Thyroid gland (tissue), 4 donors: Measurements from ENCODE around the gene ABCA3. TPM values are rescaled to one million over a fixed set of nuclear protein-coding genes. Genes with fewer than 3 reads are reported as not detected.

Source experiments
- DNase-seq, 2 donors: peaks; one replicate each; pipeline ENCODE4 v3.0.0-alpha.2; 2019
- H3K27ac ChIP-seq, 3 donors: fragments of 200-600 bp; sonication (generic); 1 replicate in 2 of 3; 2 replicates in 1 of 3; pipeline ENCODE4 v1.5.1; 2016 to 2019; ENCODE audit warnings: mild to moderate bottlenecking in 1 of 3, moderate library complexity in 1 of 3
- H3K27me3 ChIP-seq: fragments of 200-600 bp; sonication (generic); one replicate; pipeline ENCODE4 v1.5.1; 2019
- H3K36me3 ChIP-seq, 2 donors: fragments of 200-600 bp; sonication (generic); one replicate each; pipeline ENCODE4 v1.5.1; 2016 to 2019
- H3K4me1 ChIP-seq, 2 donors: fragments of 200-600 bp; sonication (generic); one replicate each; pipeline ENCODE4 v1.5.1; 2017 to 2019
- H3K4me3 ChIP-seq, 3 donors: fragments of 200-600 bp; sonication (generic); replicated peaks in 1 of 3; 1 replicate in 2 of 3; 2 replicates in 1 of 3; pipeline ENCODE4 v1.5.1; 2016; ENCODE audit warnings: mild to moderate bottlenecking in 1 of 3
- H3K9me3 ChIP-seq: fragments of 200-600 bp; sonication (generic); one replicate; pipeline ENCODE4 v1.5.1; 2017
- CTCF ChIP-seq, 6 experiments: fragments of 200-600 bp in 3 of 6; fragments of 450-650 bp in 3 of 6; sonication (generic) in 3 of 6; IDR thresholded peaks; one replicate each; pipeline ENCODE4 v1.5.1; 2016 to 2019; ENCODE audit warnings: antibody characterized with exemption in 6 of 6, mild to moderate bottlenecking in 2 of 6, inconsistent platforms in 1 of 6, moderate library complexity in 1 of 6
- POLR2A ChIP-seq, 2 donors: fragments of 450-650 bp; IDR thresholded peaks; one replicate each; pipeline ENCODE4 v1.6.1; 2017; ENCODE audit warnings: antibody characterized with exemption in 2 of 2, mild to moderate bottlenecking in 2 of 2, moderate library complexity in 1 of 2
- WGBS, 2 donors: methylation state at CpG; one replicate each; pipeline ENCODE4 v1.1.5; 2017; 5-methylcytosine and 5-hydroxymethylcytosine counted together
- intact Hi-C: fragments of 100-400 bp; cut with DNase I; formaldehyde crosslinking; loops from one replicate; pipeline ENCODE4 v1.15.1; 2023
- total RNA-seq, 4 donors: library from RNA; depleted of rRNA; stranded (reverse); fragments of >200 nt; gene quantifications; one replicate each; pipeline ENCODE4 v1.2.3, GENCODE V29; 2016

The ABCA3 gene
- total RNA-seq, 4 donors from 2014 or later, result 36.5 to 66.7 (median 60.4) TPM

GRCh38 chr16:2299121-2299914 is 41.2 kb downstream of the ABCA3 start:
- Histone ChIP-seq H3K4me1 (peaks cover 5 to 7% of the 10 kb centered on the region in 2 donors), H3K27ac (no peak overlapping the region), H3K4me3 (no peak overlapping the region), H3K9me3 (no peaks in the 10 kb centered on the region), H3K27me3 (no peaks in the 10 kb centered on the region), H3K36me3 (peaks cover 7 to 35% of the 10 kb centered on the region in 2 donors)
- DNase-seq, result no peak
- intact Hi-C loops, result loop anchor here (10.0 kb wide), 2 partner anchors 45 to 125 kb away; partner anchors contain the start of genes ABCA3 and CCNF
- WGBS, 2 donors, result 89 to 94% methylated on average over 19 to 21 of the region's 31 CpGs
- TF ChIP-seq CTCF (IDR thresholded peaks at IDR 0.05) (no peak), POLR2A (IDR thresholded peaks at IDR 0.05) (no peak)

- no peak for DNase-seq
- no peak overlapping the region for H3K4me3 ChIP-seq
- intact Hi-C loops, result loop anchor here (10.0 kb wide), 2 partner anchors 46 to 126 kb away; partner anchors contain the start of genes ABCA3 and CCNF
- TF ChIP-seq POLR2A (IDR thresholded peaks at IDR 0.05) (no peak), CTCF (IDR thresholded peaks at IDR 0.05) (no peak)
- H3K4me1 ChIP-seq, result peaks cover 5 to 7% of the 10 kb centered on the region in 2 donors
- peaks cover 7 to 30% of the 10 kb centered on the region in 2 donors for H3K36me3 ChIP-seq
- H3K9me3 ChIP-seq, result no peaks in the 10 kb centered on the region
- H3K27me3 ChIP-seq, result no peaks in the 10 kb centered on the region
- H3K27ac ChIP-seq, result no peak overlapping the region
- 92 to 94% methylated on average over 8 to 9 of the region's 9 CpGs for WGBS, 2 donors
Observed at GRCh38 chr16:2298621-2299020, 41.9 kb downstream of the ABCA3 start.

GRCh38 chr16:2297506-2297860 is 43.0 kb downstream of the ABCA3 start:
- 95 to 100% methylated on average over 2 to 22 of the region's 22 CpGs for WGBS, 2 donors
- peaks cover 7 to 28% of the 10 kb centered on the region in 2 donors for H3K36me3 ChIP-seq
- peaks cover 5 to 7% of the 10 kb centered on the region in 2 donors for H3K4me1 ChIP-seq
- TF ChIP-seq POLR2A (IDR thresholded peaks at IDR 0.05) (no peak), CTCF (IDR thresholded peaks at IDR 0.05) (no peak)
- no peaks in the 10 kb centered on the region for H3K9me3 ChIP-seq
- H3K4me3 ChIP-seq, result no peak overlapping the region
- no peak for DNase-seq
- intact Hi-C loops, result loop anchor here (10.0 kb wide), 2 partner anchors 47 to 127 kb away; partner anchors contain the start of genes ABCA3 and CCNF
- H3K27me3 ChIP-seq, result no peaks in the 10 kb centered on the region
- no peak overlapping the region for H3K27ac ChIP-seq

GRCh38 chr16:2296661-2297505 is 43.6 kb downstream of the ABCA3 start:
- peak; percentile 73 to 80 for DNase-seq
- H3K9me3 ChIP-seq, result no peaks in the 10 kb centered on the region
- intact Hi-C loops, result loop anchor here (10.0 kb wide), 2 partner anchors 48 to 128 kb away; partner anchors contain the start of genes ABCA3 and CCNF
- TF ChIP-seq CTCF (IDR thresholded peaks at IDR 0.05), result peak; percentile 22 to 89 (median 62)
- TF ChIP-seq POLR2A (IDR thresholded peaks at IDR 0.05), result no peak
- no peaks in the 10 kb centered on the region for H3K27me3 ChIP-seq
- WGBS, 2 donors, result 82 to 87% methylated on average over 13 to 14 of the region's 23 CpGs
- peak overlapping the region in 1 of 3 donors; percentile 17 for H3K27ac ChIP-seq
- peaks cover 10 to 34% of the 10 kb centered on the region in 2 donors for H3K36me3 ChIP-seq
- peaks cover 5 to 7% of the 10 kb centered on the region in 2 donors for H3K4me1 ChIP-seq
- no peak overlapping the region for H3K4me3 ChIP-seq
